GM23338 (cell line): Measurements from ENCODE around the gene PSMD12. TPM values are rescaled to one million over a fixed set of nuclear protein-coding genes. Genes with fewer than 3 reads are reported as not detected.

Source experiments
- ATAC-seq: fragments of 200-7000 bp; cut with Tn5 transposase; 3 replicates; pipeline ENCODE4 v1.9.1; 2020
- DNase-seq: peaks from one replicate; pipeline ENCODE4 v3.0.0-alpha.2; 2015; ENCODE audit warnings: low spot score
- H2AFZ ChIP-seq: fragments of 200-600 bp; sonication (generic); 2 replicates; pipeline ENCODE4 v1.8.0; 2016; ENCODE audit warnings: antibody characterized with exemption, mild to moderate bottlenecking, moderate library complexity
- H3F3A ChIP-seq: fragments of 200-600 bp; sonication (generic); replicated peaks from 2 replicates; pipeline ENCODE4 v1.8.0; 2017; ENCODE audit warnings: antibody characterized with exemption, mixed run types, low read depth
- H3K27ac ChIP-seq: fragments of 200-600 bp; sonication (generic); 2 replicates; pipeline ENCODE4 v1.6.1; 2016; ENCODE audit warnings: low read depth
- H3K27me3 ChIP-seq: fragments of 200-600 bp; sonication (generic); 2 replicates; pipeline ENCODE4 v1.8.0; 2016; ENCODE audit warnings: mild to moderate bottlenecking, mixed run types, moderate library complexity; ENCODE audit not compliant: insufficient read depth
- H3K36me3 ChIP-seq: fragments of 200-600 bp; sonication (generic); 2 replicates; pipeline ENCODE4 v1.8.0; 2016; ENCODE audit warnings: mild to moderate bottlenecking; ENCODE audit not compliant: insufficient read depth
- H3K4me1 ChIP-seq: fragments of 200-600 bp; sonication (generic); 2 replicates; pipeline ENCODE4 v1.8.0; 2016; ENCODE audit warnings: mild to moderate bottlenecking, moderate library complexity; ENCODE audit not compliant: insufficient read depth
- H3K4me2 ChIP-seq: fragments of 200-600 bp; sonication (generic); 2 replicates; pipeline ENCODE4 v1.7.1; 2017; ENCODE audit warnings: mixed run types
- H3K4me3 ChIP-seq: fragments of 200-600 bp; sonication (generic); 2 replicates; pipeline ENCODE4 v1.6.1; 2016; ENCODE audit warnings: mixed run types
- H3K79me2 ChIP-seq: fragments of 200-600 bp; sonication (generic); replicated peaks from 2 replicates; pipeline ENCODE4 v1.8.0; 2017; ENCODE audit warnings: mild to moderate bottlenecking; ENCODE audit not compliant: insufficient read depth
- H3K9me2 ChIP-seq: fragments of 200-600 bp; sonication (generic); 2 replicates; pipeline ENCODE4 v1.8.0; 2017; ENCODE audit not compliant: insufficient read depth
- H4K20me1 ChIP-seq: fragments of 200-600 bp; sonication (generic); replicated peaks from 2 replicates; pipeline ENCODE4 v1.8.0; 2017; ENCODE audit warnings: mild to moderate bottlenecking; ENCODE audit not compliant: insufficient read depth
- H3K27ac Mint-ChIP-seq: 2 replicates; pipeline ENCODE4 v1.8.0; 2020; ENCODE audit warnings: inconsistent platforms, mild to moderate bottlenecking, moderate library complexity, mixed read lengths
- H3K27me3 Mint-ChIP-seq: 3 replicates; pipeline ENCODE4 v1.8.0; 2022; ENCODE audit warnings: low read depth, mild to moderate bottlenecking, moderate library complexity, mixed read lengths, inconsistent platforms; ENCODE audit not compliant: insufficient read depth, poor library complexity
- H3K36me3 Mint-ChIP-seq: 3 replicates; pipeline ENCODE4 v1.8.0; 2021; ENCODE audit warnings: low read depth, mild to moderate bottlenecking, inconsistent platforms, moderate library complexity, mixed read lengths
- H3K4me1 Mint-ChIP-seq: 3 replicates; pipeline ENCODE4 v1.8.0; 2020; ENCODE audit warnings: mild to moderate bottlenecking, inconsistent platforms, mixed read lengths
- H3K4me3 Mint-ChIP-seq: 3 replicates; pipeline ENCODE4 v1.8.0; 2021; ENCODE audit warnings: moderate library complexity, mild to moderate bottlenecking, inconsistent platforms, mixed read lengths
- H3K9me3 Mint-ChIP-seq: 3 replicates; pipeline ENCODE4 v1.8.0; 2020; ENCODE audit warnings: moderate library complexity, mild to moderate bottlenecking, inconsistent platforms, mixed read lengths
- CREB1 ChIP-seq: fragments of 250-450 bp; sonication (Bioruptor Pico); IDR thresholded peaks from 2 replicates; pipeline ENCODE4 v1.5.0; 2020; ENCODE audit warnings: low read depth, mild to moderate bottlenecking, moderate library complexity
- EZH2 ChIP-seq: fragments of 200-600 bp; sonication (generic); IDR thresholded peaks from one replicate; pipeline ENCODE4 v1.8.0; 2017; ENCODE audit warnings: antibody characterized with exemption, mild to moderate bottlenecking, low read depth; ENCODE audit not compliant: unreplicated experiment
- EZH2phosphoT487 ChIP-seq: fragments of 200-600 bp; sonication (generic); IDR thresholded peaks from one replicate; pipeline ENCODE4 v1.8.1; 2018; ENCODE audit warnings: antibody characterized with exemption; ENCODE audit not compliant: unreplicated experiment
- JUNB ChIP-seq: IDR thresholded peaks from one replicate; pipeline ENCODE4 v1.6.1; 2016; ENCODE audit warnings: antibody characterized with exemption; ENCODE audit not compliant: unreplicated experiment
- NANOG ChIP-seq: IDR thresholded peaks from 2 replicates; pipeline ENCODE4 v1.6.1; 2016; ENCODE audit warnings: antibody characterized with exemption, borderline replicate concordance
- POLR2AphosphoS5 ChIP-seq: IDR thresholded peaks from 2 replicates; pipeline ENCODE4 v1.6.1; 2016; ENCODE audit warnings: antibody characterized with exemption, low read depth
- STAT1 ChIP-seq: IDR thresholded peaks from one replicate; pipeline ENCODE4 v1.6.1; 2016; ENCODE audit warnings: antibody characterized with exemption; ENCODE audit not compliant: unreplicated experiment
- ZNF114 ChIP-seq: fragments of 250-450 bp; sonication (Bioruptor Pico); IDR thresholded peaks from 2 replicates; pipeline ENCODE4 v1.5.0; 2020; ENCODE audit warnings: mild to moderate bottlenecking, moderate library complexity
- ZNF331 ChIP-seq: fragments of 250-450 bp; sonication (Bioruptor Pico); IDR thresholded peaks from 2 replicates; pipeline ENCODE4 v1.5.0; 2020; ENCODE audit warnings: low read depth, mild to moderate bottlenecking, moderate library complexity
- polyA plus RNA-seq: library from polyadenylated mRNA; unstranded; fragments of >200 nt; fragmentation: Nextera tagmentation; extraction: Ambion mirVana; gene quantifications from 2 replicates; pipeline ENCODE4 v1.2.1, GENCODE V29; 2016
- total RNA-seq: library from RNA; depleted of rRNA; stranded (reverse); fragments of >200 nt; shearing (Covaris generic); gene quantifications from 2 replicates; pipeline ENCODE4 v1.2.3, GENCODE V29; 2014
- TF ChIP-seq, protein P1 (sequence below): fragments of 250-450 bp; sonication (Bioruptor Pico); IDR thresholded peaks from 2 replicates; pipeline ENCODE4 v1.5.0; 2020; ENCODE audit warnings: mild to moderate bottlenecking, moderate library complexity
- TF ChIP-seq, protein P2 (sequence below), 2 experiments: fragments of 200-600 bp in 1 of 2; sonication (generic) in 1 of 2; conservative IDR thresholded peaks; 2 replicates each; pipeline versions ENCODE4 v1.5.1 to v1.6.1; 2016 to 2017; ENCODE audit warnings: antibody characterized with exemption in 2 of 2, low read depth in 2 of 2, mild to moderate bottlenecking in 2 of 2, moderate library complexity in 1 of 2
- TF ChIP-seq, protein P3 (sequence below): IDR thresholded peaks from one replicate; pipeline ENCODE4 v1.6.1; 2018; ENCODE audit warnings: antibody characterized with exemption; ENCODE audit not compliant: unreplicated experiment
- TF ChIP-seq, protein P4 (sequence below): IDR thresholded peaks from 2 replicates; pipeline ENCODE4 v1.6.1; 2016; ENCODE audit warnings: antibody characterized with exemption

PSMD12 gene
- total and polyA plus RNA-seq, 2 experiments from 2014 or later, result 73.7 to 146 TPM

DNA sequence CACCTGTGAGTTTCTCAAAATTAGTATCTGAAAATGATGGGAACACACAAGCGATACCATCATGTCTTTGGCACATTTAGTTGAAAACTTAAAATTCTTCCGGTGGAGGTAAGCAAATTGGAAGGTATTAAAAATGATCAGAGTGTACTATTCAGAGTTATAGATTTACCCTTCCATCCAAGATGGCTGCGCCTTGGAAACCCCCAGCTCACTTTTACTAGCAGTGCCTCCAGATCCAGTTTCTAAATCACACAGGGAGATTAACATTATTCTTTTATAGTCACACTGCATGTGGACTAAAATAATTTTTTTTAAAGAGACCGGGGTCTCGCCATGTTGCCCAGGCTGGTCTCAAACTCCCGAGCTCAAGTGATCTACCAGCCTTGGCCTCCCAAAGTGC, 25.7 kb upstream of the PSMD12 start:
- 0 out of 2 replicates have a peak, but pooled peaks cover 4% of the 10 kb centered on the region for H3K4me1 ChIP-seq
- H3K27ac Mint-ChIP-seq, result no peak overlapping the region
- H3K27me3 ChIP-seq, result no peaks in the 10 kb centered on the region
- no peaks in the 10 kb centered on the region for H3K9me3 Mint-ChIP-seq
- no peak overlapping the region for H3K4me2 ChIP-seq
- H3K27ac ChIP-seq, result no peak overlapping the region
- H3K36me3 Mint-ChIP-seq, result peaks cover 20% of the 10 kb centered on the region; the same call in 2 of the 3 replicates
- peaks cover 99% of the 10 kb centered on the region for H3K79me2 ChIP-seq
- DNase-seq (no peak), ATAC-seq (no peak)
- peaks cover 15% of the 10 kb centered on the region; the same call in 1 of the 2 replicates for H4K20me1 ChIP-seq
- peaks cover 7% of the 10 kb centered on the region for H3K4me1 Mint-ChIP-seq
- H3K4me3 Mint-ChIP-seq, result no peak overlapping the region
- H3K9me2 ChIP-seq, result no peaks in the 10 kb centered on the region
- TF ChIP-seq, protein P1, sequence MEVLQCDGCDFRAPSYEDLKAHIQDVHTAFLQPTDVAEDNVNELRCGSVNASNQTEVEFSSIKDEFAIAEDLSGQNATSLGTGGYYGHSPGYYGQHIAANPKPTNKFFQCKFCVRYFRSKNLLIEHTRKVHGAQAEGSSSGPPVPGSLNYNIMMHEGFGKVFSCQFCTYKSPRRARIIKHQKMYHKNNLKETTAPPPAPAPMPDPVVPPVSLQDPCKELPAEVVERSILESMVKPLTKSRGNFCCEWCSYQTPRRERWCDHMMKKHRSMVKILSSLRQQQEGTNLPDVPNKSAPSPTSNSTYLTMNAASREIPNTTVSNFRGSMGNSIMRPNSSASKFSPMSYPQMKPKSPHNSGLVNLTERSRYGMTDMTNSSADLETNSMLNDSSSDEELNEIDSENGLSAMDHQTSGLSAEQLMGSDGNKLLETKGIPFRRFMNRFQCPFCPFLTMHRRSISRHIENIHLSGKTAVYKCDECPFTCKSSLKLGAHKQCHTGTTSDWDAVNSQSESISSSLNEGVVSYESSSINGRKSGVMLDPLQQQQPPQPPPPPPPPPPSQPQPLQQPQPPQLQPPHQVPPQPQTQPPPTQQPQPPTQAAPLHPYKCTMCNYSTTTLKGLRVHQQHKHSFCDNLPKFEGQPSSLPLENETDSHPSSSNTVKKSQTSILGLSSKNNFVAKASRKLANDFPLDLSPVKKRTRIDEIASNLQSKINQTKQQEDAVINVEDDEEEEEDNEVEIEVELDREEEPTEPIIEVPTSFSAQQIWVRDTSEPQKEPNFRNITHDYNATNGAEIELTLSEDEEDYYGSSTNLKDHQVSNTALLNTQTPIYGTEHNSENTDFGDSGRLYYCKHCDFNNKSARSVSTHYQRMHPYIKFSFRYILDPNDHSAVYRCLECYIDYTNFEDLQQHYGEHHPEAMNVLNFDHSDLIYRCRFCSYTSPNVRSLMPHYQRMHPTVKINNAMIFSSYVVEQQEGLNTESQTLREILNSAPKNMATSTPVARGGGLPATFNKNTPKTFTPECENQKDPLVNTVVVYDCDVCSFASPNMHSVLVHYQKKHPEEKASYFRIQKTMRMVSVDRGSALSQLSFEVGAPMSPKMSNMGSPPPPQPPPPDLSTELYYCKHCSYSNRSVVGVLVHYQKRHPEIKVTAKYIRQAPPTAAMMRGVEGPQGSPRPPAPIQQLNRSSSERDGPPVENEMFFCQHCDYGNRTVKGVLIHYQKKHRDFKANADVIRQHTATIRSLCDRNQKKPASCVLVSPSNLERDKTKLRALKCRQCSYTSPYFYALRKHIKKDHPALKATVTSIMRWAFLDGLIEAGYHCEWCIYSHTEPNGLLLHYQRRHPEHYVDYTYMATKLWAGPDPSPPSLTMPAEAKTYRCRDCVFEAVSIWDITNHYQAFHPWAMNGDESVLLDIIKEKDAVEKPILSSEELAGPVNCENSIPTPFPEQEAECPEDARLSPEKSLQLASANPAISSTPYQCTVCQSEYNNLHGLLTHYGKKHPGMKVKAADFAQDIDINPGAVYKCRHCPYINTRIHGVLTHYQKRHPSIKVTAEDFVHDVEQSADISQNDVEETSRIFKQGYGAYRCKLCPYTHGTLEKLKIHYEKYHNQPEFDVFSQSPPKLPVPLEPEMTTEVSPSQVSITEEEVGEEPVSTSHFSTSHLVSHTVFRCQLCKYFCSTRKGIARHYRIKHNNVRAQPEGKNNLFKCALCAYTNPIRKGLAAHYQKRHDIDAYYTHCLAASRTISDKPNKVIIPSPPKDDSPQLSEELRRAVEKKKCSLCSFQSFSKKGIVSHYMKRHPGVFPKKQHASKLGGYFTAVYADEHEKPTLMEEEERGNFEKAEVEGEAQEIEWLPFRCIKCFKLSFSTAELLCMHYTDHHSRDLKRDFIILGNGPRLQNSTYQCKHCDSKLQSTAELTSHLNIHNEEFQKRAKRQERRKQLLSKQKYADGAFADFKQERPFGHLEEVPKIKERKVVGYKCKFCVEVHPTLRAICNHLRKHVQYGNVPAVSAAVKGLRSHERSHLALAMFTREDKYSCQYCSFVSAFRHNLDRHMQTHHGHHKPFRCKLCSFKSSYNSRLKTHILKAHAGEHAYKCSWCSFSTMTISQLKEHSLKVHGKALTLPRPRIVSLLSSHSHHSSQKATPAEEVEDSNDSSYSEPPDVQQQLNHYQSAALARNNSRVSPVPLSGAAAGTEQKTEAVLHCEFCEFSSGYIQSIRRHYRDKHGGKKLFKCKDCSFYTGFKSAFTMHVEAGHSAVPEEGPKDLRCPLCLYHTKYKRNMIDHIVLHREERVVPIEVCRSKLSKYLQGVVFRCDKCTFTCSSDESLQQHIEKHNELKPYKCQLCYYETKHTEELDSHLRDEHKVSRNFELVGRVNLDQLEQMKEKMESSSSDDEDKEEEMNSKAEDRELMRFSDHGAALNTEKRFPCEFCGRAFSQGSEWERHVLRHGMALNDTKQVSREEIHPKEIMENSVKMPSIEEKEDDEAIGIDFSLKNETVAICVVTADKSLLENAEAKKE (CRISPR knock-in tag), result no peak
- TF ChIP-seq, protein P2, sequence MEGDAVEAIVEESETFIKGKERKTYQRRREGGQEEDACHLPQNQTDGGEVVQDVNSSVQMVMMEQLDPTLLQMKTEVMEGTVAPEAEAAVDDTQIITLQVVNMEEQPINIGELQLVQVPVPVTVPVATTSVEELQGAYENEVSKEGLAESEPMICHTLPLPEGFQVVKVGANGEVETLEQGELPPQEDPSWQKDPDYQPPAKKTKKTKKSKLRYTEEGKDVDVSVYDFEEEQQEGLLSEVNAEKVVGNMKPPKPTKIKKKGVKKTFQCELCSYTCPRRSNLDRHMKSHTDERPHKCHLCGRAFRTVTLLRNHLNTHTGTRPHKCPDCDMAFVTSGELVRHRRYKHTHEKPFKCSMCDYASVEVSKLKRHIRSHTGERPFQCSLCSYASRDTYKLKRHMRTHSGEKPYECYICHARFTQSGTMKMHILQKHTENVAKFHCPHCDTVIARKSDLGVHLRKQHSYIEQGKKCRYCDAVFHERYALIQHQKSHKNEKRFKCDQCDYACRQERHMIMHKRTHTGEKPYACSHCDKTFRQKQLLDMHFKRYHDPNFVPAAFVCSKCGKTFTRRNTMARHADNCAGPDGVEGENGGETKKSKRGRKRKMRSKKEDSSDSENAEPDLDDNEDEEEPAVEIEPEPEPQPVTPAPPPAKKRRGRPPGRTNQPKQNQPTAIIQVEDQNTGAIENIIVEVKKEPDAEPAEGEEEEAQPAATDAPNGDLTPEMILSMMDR (conservative IDR thresholded peaks at IDR 0.05; ENCODE audit: low read depth in 2 of 2), result no peak
- TF ChIP-seq, protein P3, sequence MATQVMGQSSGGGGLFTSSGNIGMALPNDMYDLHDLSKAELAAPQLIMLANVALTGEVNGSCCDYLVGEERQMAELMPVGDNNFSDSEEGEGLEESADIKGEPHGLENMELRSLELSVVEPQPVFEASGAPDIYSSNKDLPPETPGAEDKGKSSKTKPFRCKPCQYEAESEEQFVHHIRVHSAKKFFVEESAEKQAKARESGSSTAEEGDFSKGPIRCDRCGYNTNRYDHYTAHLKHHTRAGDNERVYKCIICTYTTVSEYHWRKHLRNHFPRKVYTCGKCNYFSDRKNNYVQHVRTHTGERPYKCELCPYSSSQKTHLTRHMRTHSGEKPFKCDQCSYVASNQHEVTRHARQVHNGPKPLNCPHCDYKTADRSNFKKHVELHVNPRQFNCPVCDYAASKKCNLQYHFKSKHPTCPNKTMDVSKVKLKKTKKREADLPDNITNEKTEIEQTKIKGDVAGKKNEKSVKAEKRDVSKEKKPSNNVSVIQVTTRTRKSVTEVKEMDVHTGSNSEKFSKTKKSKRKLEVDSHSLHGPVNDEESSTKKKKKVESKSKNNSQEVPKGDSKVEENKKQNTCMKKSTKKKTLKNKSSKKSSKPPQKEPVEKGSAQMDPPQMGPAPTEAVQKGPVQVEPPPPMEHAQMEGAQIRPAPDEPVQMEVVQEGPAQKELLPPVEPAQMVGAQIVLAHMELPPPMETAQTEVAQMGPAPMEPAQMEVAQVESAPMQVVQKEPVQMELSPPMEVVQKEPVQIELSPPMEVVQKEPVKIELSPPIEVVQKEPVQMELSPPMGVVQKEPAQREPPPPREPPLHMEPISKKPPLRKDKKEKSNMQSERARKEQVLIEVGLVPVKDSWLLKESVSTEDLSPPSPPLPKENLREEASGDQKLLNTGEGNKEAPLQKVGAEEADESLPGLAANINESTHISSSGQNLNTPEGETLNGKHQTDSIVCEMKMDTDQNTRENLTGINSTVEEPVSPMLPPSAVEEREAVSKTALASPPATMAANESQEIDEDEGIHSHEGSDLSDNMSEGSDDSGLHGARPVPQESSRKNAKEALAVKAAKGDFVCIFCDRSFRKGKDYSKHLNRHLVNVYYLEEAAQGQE, result no peak
- TF ChIP-seq ZNF331 (CRISPR knock-in tag), result no peak
- no peak for TF ChIP-seq STAT1
- no peak for TF ChIP-seq EZH2
- TF ChIP-seq ZNF114 (CRISPR knock-in tag), result no peak
- TF ChIP-seq CREB1 (CRISPR knock-in tag), result no peak
- TF ChIP-seq NANOG, result no peak
- no peak for TF ChIP-seq POLR2AphosphoS5
- TF ChIP-seq EZH2phosphoT487, result no peak
- TF ChIP-seq, protein P4, sequence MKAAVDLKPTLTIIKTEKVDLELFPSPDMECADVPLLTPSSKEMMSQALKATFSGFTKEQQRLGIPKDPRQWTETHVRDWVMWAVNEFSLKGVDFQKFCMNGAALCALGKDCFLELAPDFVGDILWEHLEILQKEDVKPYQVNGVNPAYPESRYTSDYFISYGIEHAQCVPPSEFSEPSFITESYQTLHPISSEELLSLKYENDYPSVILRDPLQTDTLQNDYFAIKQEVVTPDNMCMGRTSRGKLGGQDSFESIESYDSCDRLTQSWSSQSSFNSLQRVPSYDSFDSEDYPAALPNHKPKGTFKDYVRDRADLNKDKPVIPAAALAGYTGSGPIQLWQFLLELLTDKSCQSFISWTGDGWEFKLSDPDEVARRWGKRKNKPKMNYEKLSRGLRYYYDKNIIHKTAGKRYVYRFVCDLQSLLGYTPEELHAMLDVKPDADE, result no peak
- no peak for TF ChIP-seq JUNB
- H3K36me3 ChIP-seq, result no peaks in the 10 kb centered on the region
- no peak overlapping the region for H2AFZ ChIP-seq
- H3K27me3 Mint-ChIP-seq, result peaks cover 2% of the 10 kb centered on the region
- no peaks in the 10 kb centered on the region for H3F3A ChIP-seq
- H3K4me3 ChIP-seq, result no peak overlapping the region
